Pulmonary artery endothelial cell (primary cell): ENCODE data around the gene FGF1. TPM values are rescaled to one million over a fixed set of nuclear protein-coding genes. Genes with fewer than 3 reads are reported as not detected.

Experiments
- DNase-seq: peaks from one replicate; pipeline ENCODE4 v3.0.0-alpha.2; 2011; ENCODE audit warnings: low read depth, low spot score
- total RNA-seq: library from RNA; depleted of rRNA; stranded (reverse); fragments of >200 nt; gene quantifications from 2 replicates; pipeline ENCODE4 v1.2.3, GENCODE V29; 2014

FGF1 gene
- total RNA-seq, 1 donor from 2014 or later: not detected

- DNase-seq: no peak
Observed at GRCh38 chr5:142614054-142614453, 71.8 kb downstream of the FGF1 start.

- DNase-seq: no peak
Observed at GRCh38 chr5:142613271-142613671, 72.6 kb downstream of the FGF1 start.

- no peak for DNase-seq
Observed at GRCh38 chr5:142612494-142613270, 73.2 kb downstream of the FGF1 start.

GRCh38 chr5:142611154-142611553 lies 74.7 kb downstream of the FGF1 start:
- DNase-seq: no peak

- no peak for DNase-seq
Observed at GRCh38 chr5:142610176-142611001, 75.5 kb downstream of the FGF1 start.

GRCh38 chr5:142609142-142609541 lies 76.7 kb downstream of the FGF1 start:
- DNase-seq: no peak

- DNase-seq: no peak
Observed at GRCh38 chr5:142608081-142608480, 77.8 kb downstream of the FGF1 start.

- no peak for DNase-seq
Observed at GRCh38 chr5:142605611-142606010, 80.3 kb downstream of the FGF1 start.

GRCh38 chr5:142602720-142603245 lies 83.1 kb downstream of the FGF1 start:
- no peak for DNase-seq

- DNase-seq: no peak
Observed at GRCh38 chr5:142601432-142601831, 84.5 kb downstream of the FGF1 start.

GRCh38 chr5:142600611-142601358 lies 85.1 kb downstream of the FGF1 start:
- DNase-seq: no peak

- no peak for DNase-seq
Observed at GRCh38 chr5:142600092-142600491, 85.8 kb downstream of the FGF1 start.

GRCh38 chr5:142598338-142598700 lies 87.6 kb downstream of the FGF1 start:
- DNase-seq: no peak

- no peak for DNase-seq
Observed at GRCh38 chr5:142597546-142598337, 88.1 kb downstream of the FGF1 start.

GRCh38 chr5:142597025-142597424 lies 88.9 kb downstream of the FGF1 start:
- no peak for DNase-seq

- no peak for DNase-seq
Observed at GRCh38 chr5:142592365-142592764, 93.5 kb downstream of the FGF1 start.

GRCh38 chr5:142590451-142591231 lies 95.2 kb downstream of the FGF1 start:
- DNase-seq: no peak

GRCh38 chr5:142589720-142590119 lies 96.2 kb downstream of the FGF1 start:
- no peak for DNase-seq

GRCh38 chr5:142587354-142587965 lies 98.4 kb downstream of the FGF1 start:
- DNase-seq: peak; percentile 8

- DNase-seq: no peak
Observed at GRCh38 chr5:142586552-142586951, 99.3 kb downstream of the FGF1 start.
